Measurements from ENCODE around the gene OOSP1.

DNA sequence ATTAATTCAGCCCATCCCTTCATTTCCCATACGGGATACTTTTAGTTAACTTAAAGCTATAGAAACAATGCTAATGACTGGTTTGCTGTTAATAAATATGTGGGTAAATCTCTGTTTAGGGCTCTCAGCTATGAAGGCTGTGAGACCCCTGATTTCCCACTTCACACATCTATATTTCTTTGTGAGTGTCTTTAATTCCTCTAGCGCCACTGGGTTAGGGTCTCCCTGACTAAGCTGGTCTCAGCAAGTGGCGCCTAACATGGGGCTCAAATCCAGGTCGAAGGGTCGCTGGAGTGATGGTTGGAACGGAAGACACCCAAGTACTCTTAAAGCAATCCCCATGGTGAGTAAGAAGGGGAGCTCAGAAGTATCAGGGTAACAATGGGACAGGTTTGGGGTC lies 14.4 kb upstream of the OOSP1 start:
- TF ChIP-seq TAF1 (IDR thresholded peaks at IDR 0.05; ENCODE audit: low read depth, low read length) (no peak), POLR2AphosphoS5 (IDR thresholded peaks at IDR 0.05; ENCODE audit: low read depth, low read length) (no peak)

Data from GM12891 (cell line).